HepG2 (cell line): ENCODE data around the gene TBCEL. TPM values are rescaled to one million over a fixed set of nuclear protein-coding genes. Genes with fewer than 3 reads are reported as not detected.

ENCODE experiments used
- FUBP1 ChIP-seq: sonication (generic); formaldehyde crosslinking; IDR thresholded peaks from 2 replicates; pipeline ENCODE4 v1.5.1; 2020; ENCODE audit warnings: missing genetic modification reagents, mild to moderate bottlenecking, borderline replicate concordance
- MAFK ChIP-seq, 2 experiments: IDR thresholded peaks in 1 of 2; conservative IDR thresholded peaks in 1 of 2; 2 replicates each; pipeline ENCODE4 v1.6.1; 2011; ENCODE audit warnings: improper control_type of control experiment in 2 of 2, low read length in 2 of 2
- SIX4 ChIP-seq: sonication (generic); formaldehyde crosslinking; IDR thresholded peaks from 2 replicates; pipeline ENCODE4 v1.4.0; 2020; ENCODE audit warnings: missing genetic modification reagents
- TEAD2 ChIP-seq: sonication (generic); formaldehyde crosslinking; IDR thresholded peaks from 2 replicates; pipeline ENCODE4 v1.9.0; 2021; ENCODE audit warnings: missing genetic modification reagents
- ZNF615 ChIP-seq: sonication (generic); formaldehyde crosslinking; IDR thresholded peaks from 2 replicates; pipeline ENCODE4 v1.5.0; 2020; ENCODE audit warnings: mild to moderate bottlenecking, missing genetic modification reagents, borderline replicate concordance
- ZNF644 ChIP-seq: IDR thresholded peaks from 2 replicates; pipeline ENCODE4 v1.6.1; 2016; ENCODE audit warnings: low read depth
- polyA plus RNA-seq, 8 experiments: library from polyadenylated mRNA; depleted of rRNA in 3 of 8; stranded (reverse) in 7 of 8; unstranded in 1 of 8; fragments of >200 nt; fragmentation: Illumina TruSeq in 4 of 8; extraction: Trizol in 4 of 8; gene quantifications; 2 replicates each; pipeline versions ENCODE4 v1.2.1 to v1.2.3, GENCODE V29; 2011 to 2016; ENCODE audit warnings: low read depth in 4 of 8, missing spikeins in 1 of 8, mixed read lengths in 1 of 8; ENCODE audit not compliant: insufficient read depth in 1 of 8
- total RNA-seq, 5 experiments: library from RNA; depleted of rRNA; stranded (reverse); fragments of >200 nt; fragmentation: Illumina TruSeq; extraction: Trizol; gene quantifications; 2 replicates each; pipeline ENCODE4 v1.2.3, GENCODE V29; 2016; ENCODE audit warnings: low read depth in 1 of 5
- TF ChIP-seq, protein P1 (sequence below): sonication (generic); formaldehyde crosslinking; IDR thresholded peaks from one replicate; pipeline ENCODE4 v1.5.1; 2020; ENCODE audit warnings: mild to moderate bottlenecking, missing genetic modification reagents; ENCODE audit errors: not compliant biosample characterization
- TF ChIP-seq, protein P2 (sequence below): sonication (generic); formaldehyde crosslinking; IDR thresholded peaks from 2 replicates; pipeline ENCODE4 v1.4.0; 2020; ENCODE audit warnings: missing genetic modification reagents
- TF ChIP-seq, protein P3 (sequence below): sonication (generic); formaldehyde crosslinking; IDR thresholded peaks from 2 replicates; pipeline ENCODE4 v1.5.0; 2020; ENCODE audit warnings: missing genetic modification reagents
- TF ChIP-seq, protein P4 (sequence below): sonication (generic); formaldehyde crosslinking; IDR thresholded peaks from 2 replicates; pipeline ENCODE4 v1.4.0; 2020; ENCODE audit warnings: missing genetic modification reagents, low read depth, mild to moderate bottlenecking, borderline replicate concordance

TBCEL gene
- total and polyA plus RNA-seq, 2 of the 13 experiments (the other 11 are each of a cell fraction or from before 2014, with no cell fraction given): 6.1 to 12.5 TPM

- TF ChIP-seq, protein P1, sequence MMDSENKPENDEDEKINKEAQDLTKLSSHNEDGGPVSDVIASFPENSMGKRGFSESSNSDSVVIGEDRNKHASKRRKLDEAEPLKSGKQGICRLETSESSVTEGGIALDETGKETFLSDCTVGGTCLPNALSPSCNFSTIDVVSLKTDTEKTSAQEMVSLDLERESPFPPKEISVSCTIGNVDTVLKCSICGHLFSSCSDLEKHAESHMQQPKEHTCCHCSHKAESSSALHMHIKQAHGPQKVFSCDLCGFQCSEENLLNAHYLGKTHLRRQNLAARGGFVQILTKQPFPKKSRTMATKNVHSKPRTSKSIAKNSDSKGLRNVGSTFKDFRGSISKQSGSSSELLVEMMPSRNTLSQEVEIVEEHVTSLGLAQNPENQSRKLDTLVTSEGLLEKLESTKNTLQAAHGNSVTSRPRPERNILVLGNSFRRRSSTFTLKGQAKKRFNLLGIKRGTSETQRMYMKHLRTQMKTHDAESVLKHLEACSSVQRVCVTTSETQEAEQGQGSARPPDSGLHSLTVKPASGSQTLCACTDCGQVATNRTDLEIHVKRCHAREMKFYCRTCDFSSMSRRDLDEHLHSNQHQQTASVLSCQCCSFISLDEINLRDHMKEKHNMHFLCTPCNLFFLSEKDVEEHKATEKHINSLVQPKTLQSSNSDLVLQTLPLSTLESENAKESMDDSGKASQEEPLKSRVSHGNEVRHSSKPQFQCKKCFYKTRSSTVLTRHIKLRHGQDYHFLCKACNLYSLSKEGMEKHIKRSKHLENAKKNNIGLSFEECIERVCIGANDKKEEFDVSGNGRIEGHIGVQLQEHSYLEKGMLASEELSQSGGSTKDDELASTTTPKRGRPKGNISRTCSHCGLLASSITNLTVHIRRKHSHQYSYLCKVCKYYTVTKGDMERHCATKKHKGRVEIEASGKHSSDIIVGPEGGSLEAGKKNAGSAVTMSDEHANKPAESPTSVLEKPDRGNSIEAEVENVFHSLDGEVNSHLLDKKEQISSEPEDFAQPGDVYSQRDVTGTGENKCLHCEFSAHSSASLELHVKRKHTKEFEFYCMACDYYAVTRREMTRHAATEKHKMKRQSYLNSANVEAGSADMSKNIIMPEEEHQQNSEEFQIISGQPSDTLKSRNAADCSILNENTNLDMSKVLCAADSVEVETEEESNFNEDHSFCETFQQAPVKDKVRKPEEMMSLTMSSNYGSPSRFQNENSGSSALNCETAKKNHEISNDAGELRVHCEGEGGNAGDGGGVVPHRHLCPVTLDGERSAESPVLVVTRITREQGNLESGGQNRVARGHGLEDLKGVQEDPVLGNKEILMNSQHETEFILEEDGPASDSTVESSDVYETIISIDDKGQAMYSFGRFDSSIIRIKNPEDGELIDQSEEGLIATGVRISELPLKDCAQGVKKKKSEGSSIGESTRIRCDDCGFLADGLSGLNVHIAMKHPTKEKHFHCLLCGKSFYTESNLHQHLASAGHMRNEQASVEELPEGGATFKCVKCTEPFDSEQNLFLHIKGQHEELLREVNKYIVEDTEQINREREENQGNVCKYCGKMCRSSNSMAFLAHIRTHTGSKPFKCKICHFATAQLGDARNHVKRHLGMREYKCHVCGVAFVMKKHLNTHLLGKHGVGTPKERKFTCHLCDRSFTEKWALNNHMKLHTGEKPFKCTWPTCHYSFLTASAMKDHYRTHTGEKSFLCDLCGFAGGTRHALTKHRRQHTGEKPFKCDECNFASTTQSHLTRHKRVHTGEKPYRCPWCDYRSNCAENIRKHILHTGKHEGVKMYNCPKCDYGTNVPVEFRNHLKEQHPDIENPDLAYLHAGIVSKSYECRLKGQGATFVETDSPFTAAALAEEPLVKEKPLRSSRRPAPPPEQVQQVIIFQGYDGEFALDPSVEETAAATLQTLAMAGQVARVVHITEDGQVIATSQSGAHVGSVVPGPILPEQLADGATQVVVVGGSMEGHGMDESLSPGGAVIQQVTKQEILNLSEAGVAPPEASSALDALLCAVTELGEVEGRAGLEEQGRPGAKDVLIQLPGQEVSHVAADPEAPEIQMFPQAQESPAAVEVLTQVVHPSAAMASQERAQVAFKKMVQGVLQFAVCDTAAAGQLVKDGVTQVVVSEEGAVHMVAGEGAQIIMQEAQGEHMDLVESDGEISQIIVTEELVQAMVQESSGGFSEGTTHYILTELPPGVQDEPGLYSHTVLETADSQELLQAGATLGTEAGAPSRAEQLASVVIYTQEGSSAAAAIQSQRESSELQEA (CRISPR knock-in tag): peak; percentile 37
- TF ChIP-seq, protein P2, sequence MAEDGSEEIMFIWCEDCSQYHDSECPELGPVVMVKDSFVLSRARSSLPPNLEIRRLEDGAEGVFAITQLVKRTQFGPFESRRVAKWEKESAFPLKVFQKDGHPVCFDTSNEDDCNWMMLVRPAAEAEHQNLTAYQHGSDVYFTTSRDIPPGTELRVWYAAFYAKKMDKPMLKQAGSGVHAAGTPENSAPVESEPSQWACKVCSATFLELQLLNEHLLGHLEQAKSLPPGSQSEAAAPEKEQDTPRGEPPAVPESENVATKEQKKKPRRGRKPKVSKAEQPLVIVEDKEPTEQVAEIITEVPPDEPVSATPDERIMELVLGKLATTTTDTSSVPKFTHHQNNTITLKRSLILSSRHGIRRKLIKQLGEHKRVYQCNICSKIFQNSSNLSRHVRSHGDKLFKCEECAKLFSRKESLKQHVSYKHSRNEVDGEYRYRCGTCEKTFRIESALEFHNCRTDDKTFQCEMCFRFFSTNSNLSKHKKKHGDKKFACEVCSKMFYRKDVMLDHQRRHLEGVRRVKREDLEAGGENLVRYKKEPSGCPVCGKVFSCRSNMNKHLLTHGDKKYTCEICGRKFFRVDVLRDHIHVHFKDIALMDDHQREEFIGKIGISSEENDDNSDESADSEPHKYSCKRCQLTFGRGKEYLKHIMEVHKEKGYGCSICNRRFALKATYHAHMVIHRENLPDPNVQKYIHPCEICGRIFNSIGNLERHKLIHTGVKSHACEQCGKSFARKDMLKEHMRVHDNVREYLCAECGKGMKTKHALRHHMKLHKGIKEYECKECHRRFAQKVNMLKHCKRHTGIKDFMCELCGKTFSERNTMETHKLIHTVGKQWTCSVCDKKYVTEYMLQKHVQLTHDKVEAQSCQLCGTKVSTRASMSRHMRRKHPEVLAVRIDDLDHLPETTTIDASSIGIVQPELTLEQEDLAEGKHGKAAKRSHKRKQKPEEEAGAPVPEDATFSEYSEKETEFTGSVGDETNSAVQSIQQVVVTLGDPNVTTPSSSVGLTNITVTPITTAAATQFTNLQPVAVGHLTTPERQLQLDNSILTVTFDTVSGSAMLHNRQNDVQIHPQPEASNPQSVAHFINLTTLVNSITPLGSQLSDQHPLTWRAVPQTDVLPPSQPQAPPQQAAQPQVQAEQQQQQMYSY (CRISPR knock-in tag): peak; percentile 31; the same call in 1 of the 2 replicates
- TF ChIP-seq FUBP1 (CRISPR knock-in tag): no peak
- no peak for TF ChIP-seq SIX4
- no peak for TF ChIP-seq ZNF644 (CRISPR knock-in tag)
- no peak for TF ChIP-seq TEAD2 (CRISPR knock-in tag)
- TF ChIP-seq, protein P3, sequence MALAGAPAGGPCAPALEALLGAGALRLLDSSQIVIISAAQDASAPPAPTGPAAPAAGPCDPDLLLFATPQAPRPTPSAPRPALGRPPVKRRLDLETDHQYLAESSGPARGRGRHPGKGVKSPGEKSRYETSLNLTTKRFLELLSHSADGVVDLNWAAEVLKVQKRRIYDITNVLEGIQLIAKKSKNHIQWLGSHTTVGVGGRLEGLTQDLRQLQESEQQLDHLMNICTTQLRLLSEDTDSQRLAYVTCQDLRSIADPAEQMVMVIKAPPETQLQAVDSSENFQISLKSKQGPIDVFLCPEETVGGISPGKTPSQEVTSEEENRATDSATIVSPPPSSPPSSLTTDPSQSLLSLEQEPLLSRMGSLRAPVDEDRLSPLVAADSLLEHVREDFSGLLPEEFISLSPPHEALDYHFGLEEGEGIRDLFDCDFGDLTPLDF (CRISPR knock-in tag): no peak
- TF ChIP-seq MAFK (conservative IDR thresholded peaks at IDR 0.05 in 1 of 2, IDR thresholded peaks at IDR 0.05 in 1 of 2; ENCODE audit: low read length in 2 of 2): no peak
- TF ChIP-seq ZNF615 (CRISPR knock-in tag): no peak
- TF ChIP-seq, protein P4, sequence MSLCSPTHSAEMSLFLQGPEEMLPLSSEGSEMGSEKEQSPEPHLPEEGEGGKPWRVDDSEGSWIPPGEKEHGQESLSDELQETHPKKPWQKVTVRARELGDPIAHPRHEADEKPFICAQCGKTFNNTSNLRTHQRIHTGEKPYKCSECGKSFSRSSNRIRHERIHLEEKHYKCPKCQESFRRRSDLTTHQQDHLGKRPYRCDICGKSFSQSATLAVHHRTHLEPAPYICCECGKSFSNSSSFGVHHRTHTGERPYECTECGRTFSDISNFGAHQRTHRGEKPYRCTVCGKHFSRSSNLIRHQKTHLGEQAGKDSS: no peak
These were observed at the start of gene TBCEL (continued) for GRCh38 chr11:121023848-121024751.
